Omental fat pad (tissue), 4 donors: ENCODE results near the gene RADIL. TPM values are rescaled to one million over a fixed set of nuclear protein-coding genes. Genes with fewer than 3 reads are reported as not detected.

Source experiments
- ATAC-seq: fragments of 150-250 bp; one replicate; pipeline ENCODE4 v1.9.1; 2016; ENCODE audit warnings: mild to moderate bottlenecking, moderate library complexity; ENCODE audit not compliant: low FRiP score
- DNase-seq: peaks from one replicate; pipeline ENCODE4 v3.0.0-alpha.2; 2019; ENCODE audit warnings: low spot score
- CTCF ChIP-seq, 3 donors: fragments of 450-650 bp; IDR thresholded peaks; one replicate each; pipeline ENCODE4 v1.5.1; 2016 to 2017; ENCODE audit warnings: antibody characterized with exemption in 3 of 3, mild to moderate bottlenecking in 3 of 3, moderate library complexity in 2 of 3
- total RNA-seq, 4 donors: library from RNA; depleted of rRNA; stranded (reverse); fragments of >200 nt; gene quantifications; one replicate each; pipeline ENCODE4 v1.1.0, GENCODE V29; 2016

Gene RADIL
- total RNA-seq, 4 donors from 2014 or later: 1.1 to 12.3 (median 4.4) TPM

GRCh38 chr7:4889682-4890081 is 6.2 kb upstream of the RADIL start:
- no peak for ATAC-seq
- no peak for TF ChIP-seq CTCF (IDR thresholded peaks at IDR 0.05)
- no peak for DNase-seq

DNA sequence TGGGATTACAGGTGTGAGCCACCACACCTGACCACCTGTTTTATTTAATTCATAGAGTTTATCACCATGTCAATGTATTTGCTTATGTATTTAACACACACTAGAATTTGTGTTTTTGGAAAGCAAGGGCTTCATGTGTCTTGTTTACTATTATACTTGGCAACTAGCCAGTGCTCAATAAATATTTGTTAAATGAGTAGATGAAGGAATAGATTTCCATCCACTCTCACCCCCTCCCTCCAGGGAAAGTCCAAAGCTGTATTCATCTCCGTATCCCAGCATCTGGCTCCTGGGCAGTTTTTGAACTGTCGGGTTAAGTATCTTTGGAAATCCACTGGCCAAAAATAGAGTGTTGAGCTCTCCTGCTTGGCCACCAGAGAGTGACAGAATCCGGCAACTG is 4.6 kb upstream of the RADIL start:
- DNase-seq (no peak), ATAC-seq (no peak)
- no peak for TF ChIP-seq CTCF (IDR thresholded peaks at IDR 0.05)

GRCh38 chr7:4886671-4887070 is 3.2 kb upstream of the RADIL start:
- no peak for ATAC-seq
- no peak for TF ChIP-seq CTCF (IDR thresholded peaks at IDR 0.05)
- no peak for DNase-seq

GRCh38 chr7:4885317-4885807 is 1.8 kb upstream of the RADIL start:
- no peak for TF ChIP-seq CTCF (IDR thresholded peaks at IDR 0.05)

DNA sequence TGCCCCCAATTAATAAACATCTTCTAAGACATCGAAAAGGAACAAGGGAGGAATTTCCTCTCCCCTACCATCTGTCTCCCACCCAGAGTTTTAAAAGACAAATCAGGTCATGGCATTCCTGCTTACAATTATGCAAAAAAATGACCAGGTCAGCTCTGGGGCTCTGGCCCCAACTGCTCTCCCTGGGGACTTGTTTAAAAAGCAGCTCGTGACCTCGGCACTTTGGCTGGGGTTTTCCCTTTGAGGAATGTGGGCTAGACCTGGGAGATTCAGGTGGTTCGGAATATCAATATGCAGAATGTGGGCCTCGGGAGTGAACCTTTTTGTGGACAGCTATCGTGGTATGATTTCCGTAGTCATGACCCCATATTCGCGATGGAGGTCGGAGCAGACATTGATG is 648 bp upstream of the RADIL start:
- no peak for ATAC-seq
- TF ChIP-seq CTCF (IDR thresholded peaks at IDR 0.05): no peak
- DNase-seq: no peak

More at GRCh38 chr7:4885317-4885807, 1.8 kb upstream of the RADIL start:
- DNase-seq: no peak
- no peak for ATAC-seq

DNA sequence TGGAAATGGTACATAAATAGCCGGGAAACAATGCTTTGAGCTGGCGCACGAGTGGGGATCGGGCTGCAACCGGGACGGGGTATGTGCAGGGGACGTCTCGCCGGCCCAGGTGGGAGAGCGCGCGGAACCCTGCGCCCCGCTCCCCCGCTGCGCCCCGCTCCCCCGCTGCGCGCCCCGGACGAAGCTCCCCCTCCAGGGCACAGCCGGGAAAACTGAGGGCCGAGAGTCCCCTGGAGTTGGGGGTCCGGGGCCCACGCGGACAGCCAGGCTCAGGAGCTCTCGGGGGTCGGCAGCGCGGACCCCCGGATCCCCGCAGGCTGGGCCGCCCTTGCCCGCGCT is 514 bp downstream of the RADIL start:
- no peak for DNase-seq
- no peak for TF ChIP-seq CTCF (IDR thresholded peaks at IDR 0.05)
- ATAC-seq: no peak

- ATAC-seq: peak; percentile 75
- TF ChIP-seq CTCF (IDR thresholded peaks at IDR 0.05): no peak
- peak; percentile 32 for DNase-seq
Observed at GRCh38 chr7:4882169-4883032, 1.1 kb downstream of the RADIL start.
